Mesenchymal stem cell (in vitro differentiated cells and primary cell): Measurements from ENCODE around the gene RPL10.

Source experiments
- DNase-seq: peaks from one replicate; pipeline ENCODE4 v3.0.0-alpha.2; 2013
- H2AFZ ChIP-seq: one replicate; pipeline ENCODE4 v1.6.1; 2013; ENCODE audit warnings: low read depth, mild to moderate bottlenecking, control low read depth, inconsistent platforms, low read length, moderate library complexity
- H2AK5ac ChIP-seq: 2 replicates; pipeline ENCODE4 v1.6.1; 2013; ENCODE audit warnings: low read length, moderate library complexity, mild to moderate bottlenecking, inconsistent platforms; ENCODE audit not compliant: severe bottlenecking
- H2BK120ac ChIP-seq: one replicate; pipeline ENCODE4 v1.6.1; 2013; ENCODE audit warnings: low read depth, mild to moderate bottlenecking, inconsistent platforms, low read length, moderate library complexity
- H2BK12ac ChIP-seq, 2 experiments: one replicate each; pipeline ENCODE4 v1.6.1; 2013; ENCODE audit warnings: inconsistent platforms in 2 of 2, low read length in 2 of 2, mild to moderate bottlenecking in 2 of 2, moderate library complexity in 2 of 2, control low read depth in 1 of 2
- H2BK15ac ChIP-seq: one replicate; pipeline ENCODE4 v1.6.1; 2013; ENCODE audit warnings: mild to moderate bottlenecking, low read depth, inconsistent platforms; ENCODE audit not compliant: poor library complexity, severe bottlenecking
- H2BK5ac ChIP-seq: 2 replicates; pipeline ENCODE4 v1.6.1; 2013; ENCODE audit warnings: low read depth, mild to moderate bottlenecking, low read length, control low read depth, inconsistent platforms; ENCODE audit not compliant: poor library complexity, severe bottlenecking
- H3K14ac ChIP-seq, 2 experiments: one replicate each; pipeline ENCODE4 v1.6.1; 2013; ENCODE audit warnings: inconsistent platforms in 2 of 2, low read length in 2 of 2, control low read depth in 1 of 2, mild to moderate bottlenecking in 1 of 2, moderate library complexity in 1 of 2
- H3K18ac ChIP-seq, 2 experiments: one replicate each; pipeline ENCODE4 v1.6.1; 2013; ENCODE audit warnings: inconsistent platforms in 2 of 2, low read length in 2 of 2, control low read depth in 1 of 2, low read depth in 1 of 2, mild to moderate bottlenecking in 1 of 2
- H3K23ac ChIP-seq, 2 experiments: one replicate each; pipeline ENCODE4 v1.6.1; 2013; ENCODE audit warnings: inconsistent platforms in 2 of 2, low read length in 2 of 2, mild to moderate bottlenecking in 2 of 2, moderate library complexity in 2 of 2, control low read depth in 1 of 2
- H3K27ac ChIP-seq: 2 replicates; pipeline ENCODE4 v1.5.1; 2013; ENCODE audit warnings: mild to moderate bottlenecking, moderate library complexity, low read length, control low read depth, inconsistent platforms; ENCODE audit not compliant: poor library complexity, severe bottlenecking
- H3K27me3 ChIP-seq, 2 experiments: 2 replicates each; pipeline versions ENCODE4 v1.6.1 to v1.7.0; 2013; ENCODE audit warnings: low read length in 2 of 2, mild to moderate bottlenecking in 2 of 2, moderate library complexity in 2 of 2, control low read depth in 1 of 2, inconsistent platforms in 1 of 2; ENCODE audit not compliant: control insufficient read depth in 1 of 2, insufficient read depth in 1 of 2
- H3K36me3 ChIP-seq, 2 experiments: 2 replicates each; pipeline versions ENCODE4 v1.6.1 to v1.7.0; 2013; ENCODE audit warnings: low read length in 2 of 2, control low read depth in 1 of 2, inconsistent platforms in 1 of 2, low read depth in 1 of 2, mild to moderate bottlenecking in 1 of 2; ENCODE audit not compliant: insufficient read depth in 2 of 2, control insufficient read depth in 1 of 2
- H3K4ac ChIP-seq, 2 experiments: one replicate each; pipeline ENCODE4 v1.6.1; 2013; ENCODE audit warnings: inconsistent platforms in 2 of 2, low read length in 2 of 2, mild to moderate bottlenecking in 2 of 2, moderate library complexity in 2 of 2, control low read depth in 1 of 2, low read depth in 1 of 2
- H3K4me1 ChIP-seq: 2 replicates; pipeline ENCODE4 v1.6.1; 2013; ENCODE audit warnings: low read depth, low read length, control low read depth; ENCODE audit not compliant: control insufficient read depth, insufficient read depth
- H3K4me2 ChIP-seq: 2 replicates; pipeline ENCODE4 v1.6.1; 2013; ENCODE audit warnings: low read length, mild to moderate bottlenecking, inconsistent platforms; ENCODE audit not compliant: poor library complexity, severe bottlenecking
- H3K4me3 ChIP-seq, 2 experiments: 2 replicates each; pipeline versions ENCODE4 v1.5.1 to v1.7.0; 2013; ENCODE audit warnings: low read length in 2 of 2, mild to moderate bottlenecking in 2 of 2, control low read depth in 1 of 2, low read depth in 1 of 2; ENCODE audit not compliant: insufficient read depth in 1 of 2
- H3K79me1 ChIP-seq: replicated peaks from 2 replicates; pipeline ENCODE4 v1.6.1; 2013; ENCODE audit warnings: mild to moderate bottlenecking, control low read depth, low read length, inconsistent platforms; ENCODE audit not compliant: poor library complexity, severe bottlenecking
- H3K9ac ChIP-seq: 2 replicates; pipeline ENCODE4 v1.7.0; 2013; ENCODE audit warnings: mild to moderate bottlenecking, low read length, moderate library complexity
- H3K9me3 ChIP-seq: 2 replicates; pipeline ENCODE4 v1.7.0; 2013; ENCODE audit warnings: mild to moderate bottlenecking, low read length; ENCODE audit not compliant: control insufficient read depth
- H4K8ac ChIP-seq: one replicate; pipeline ENCODE4 v1.6.1; 2013; ENCODE audit warnings: inconsistent platforms, mild to moderate bottlenecking, low read length, moderate library complexity
- H4K91ac ChIP-seq: one replicate; pipeline ENCODE4 v1.6.1; 2013; ENCODE audit warnings: mild to moderate bottlenecking, low read length, inconsistent platforms
- WGBS: methylation state at CpG from one replicate; pipeline ENCODE4 v1.1.7; 2013; ENCODE audit warnings: mixed read lengths; 5-methylcytosine and 5-hydroxymethylcytosine counted together

RPL10 gene

DNA sequence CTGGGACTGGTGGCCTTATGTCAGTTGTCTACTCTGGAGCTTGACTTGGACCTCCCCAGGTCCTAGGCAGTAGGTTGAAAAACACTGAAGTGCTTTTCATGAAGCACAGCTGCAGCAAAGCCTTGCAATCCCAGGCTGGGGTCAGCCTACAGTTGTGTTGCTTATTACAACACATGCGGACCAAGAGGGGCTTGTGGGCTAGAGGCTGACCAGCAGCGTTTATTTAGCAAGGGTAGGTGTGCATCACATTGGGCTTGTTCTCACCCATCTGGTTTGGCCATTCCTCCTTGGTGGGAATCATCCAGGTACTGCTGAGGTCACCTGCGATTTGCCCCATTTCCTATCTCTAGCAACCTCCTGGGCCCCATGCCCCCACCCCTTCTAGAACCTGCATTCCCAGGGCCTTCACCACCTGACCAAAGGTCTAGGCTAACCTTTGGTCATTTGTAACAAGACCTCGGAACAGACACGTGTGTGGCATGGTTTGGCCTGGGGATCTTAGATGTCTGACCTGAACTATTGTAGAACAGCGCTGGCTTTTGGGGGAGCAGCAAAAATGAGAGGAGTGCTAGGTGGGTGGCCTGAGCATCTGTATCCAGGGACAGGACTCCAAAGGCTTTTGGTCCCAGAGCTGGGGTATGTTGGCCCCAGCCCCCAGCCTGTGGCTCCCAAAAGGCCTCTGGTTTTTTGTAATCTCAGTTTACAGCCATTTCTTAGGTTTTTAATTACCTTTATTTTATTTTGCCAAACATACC is 3.0 kb downstream of the RPL10 start:
- Histone ChIP-seq H3K4me1 (peaks cover 8% of the 10 kb centered on the region), H3K36me3 (peaks cover 32 to 46% of the 10 kb centered on the region in 2 experiments), H3K4me2 (no peak overlapping the region), H3K27me3 (no peaks in the 10 kb centered on the region), H2AK5ac (no peak overlapping the region), H2BK15ac (no peak overlapping the region), H3K27ac (no peak overlapping the region), H3K18ac (no peak overlapping the region), H3K4ac (no peak overlapping the region), H2BK5ac (no peak overlapping the region), H3K23ac (no peak overlapping the region), H3K4me3 (no peak overlapping the region), H2AFZ (no peak overlapping the region), H3K14ac (no peak overlapping the region), H3K9ac (peak overlapping the region; percentile 99), H4K91ac (no peak overlapping the region), H3K79me1 (no peaks in the 10 kb centered on the region), H3K9me3 (peaks cover 8% of the 10 kb centered on the region), H4K8ac (peak overlapping the region; percentile 28), H2BK120ac (no peak overlapping the region), H2BK12ac (no peak overlapping the region)
- WGBS, result 69% methylated on average over 6 of the region's 6 CpGs
- DNase-seq, result peak; percentile 70

GRCh38 chrX:154401918-154402621 is 3.9 kb downstream of the RPL10 start:
- DNase-seq, result peak; percentile 71
- Histone ChIP-seq H4K8ac (no peak overlapping the region), H3K4me2 (no peak overlapping the region), H3K27ac (no peak overlapping the region), H3K4me3 (no peak overlapping the region), H3K4ac (no peak overlapping the region), H2BK120ac (no peak overlapping the region), H2BK12ac (no peak overlapping the region), H2AK5ac (no peak overlapping the region), H3K36me3 (peaks cover 32 to 46% of the 10 kb centered on the region in 2 experiments), H3K27me3 (no peaks in the 10 kb centered on the region), H3K79me1 (no peaks in the 10 kb centered on the region), H2BK15ac (no peak overlapping the region), H2AFZ (no peak overlapping the region), H2BK5ac (no peak overlapping the region), H4K91ac (no peak overlapping the region), H3K9ac (no peak overlapping the region), H3K23ac (no peak overlapping the region), H3K14ac (no peak overlapping the region), H3K18ac (no peak overlapping the region), H3K4me1 (peaks cover 8% of the 10 kb centered on the region), H3K9me3 (peaks cover 8% of the 10 kb centered on the region)
- whole genome bisulfite sequencing, result 60% methylated on average over 3 of the region's 6 CpGs

GRCh38 chrX:154402622-154403127 is 4.5 kb downstream of the RPL10 start:
- Histone ChIP-seq H2AK5ac (no peak overlapping the region), H3K4me2 (no peak overlapping the region), H3K4me3 (no peak overlapping the region), H3K27me3 (no peaks in the 10 kb centered on the region), H2AFZ (no peak overlapping the region), H3K9ac (no peak overlapping the region), H4K8ac (peak overlapping the region; percentile 41), H2BK120ac (no peak overlapping the region), H2BK12ac (no peak overlapping the region), H3K23ac (no peak overlapping the region), H3K36me3 (peaks cover 32 to 46% of the 10 kb centered on the region in 2 experiments), H2BK5ac (no peak overlapping the region), H2BK15ac (no peak overlapping the region), H3K9me3 (peaks cover 8% of the 10 kb centered on the region), H3K4ac (no peak overlapping the region), H4K91ac (no peak overlapping the region), H3K79me1 (no peaks in the 10 kb centered on the region), H3K18ac (no peak overlapping the region), H3K27ac (no peak overlapping the region), H3K4me1 (peaks cover 8% of the 10 kb centered on the region), H3K14ac (no peak overlapping the region)
- DNase-seq, result peak; percentile 26
- WGBS, result 96% methylated on average over 16 of the region's 19 CpGs

DNA sequence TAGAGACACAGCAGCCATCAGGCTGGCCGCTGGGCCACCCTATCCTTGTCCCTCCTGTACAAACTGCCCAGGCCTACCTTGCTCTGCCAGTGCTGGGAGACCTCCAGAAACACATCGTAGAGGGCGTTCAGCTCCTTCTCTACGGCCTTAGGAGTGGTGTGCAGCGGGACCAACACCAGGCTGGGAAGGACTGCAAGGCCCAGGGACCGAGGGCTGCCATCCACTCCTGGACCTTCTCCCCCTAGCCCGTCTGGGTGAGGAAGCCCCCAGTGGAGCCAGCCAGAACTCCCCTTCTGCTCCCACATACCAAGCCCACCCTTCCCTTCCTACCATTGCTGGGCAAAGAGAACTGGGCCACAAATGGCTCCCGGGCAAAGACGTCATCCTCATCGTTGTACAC is 5.0 kb downstream of the RPL10 start:
- H2BK5ac ChIP-seq, result no peak overlapping the region
- no peak overlapping the region for H4K91ac ChIP-seq
- peaks cover 32 to 46% of the 10 kb centered on the region in 2 experiments for H3K36me3 ChIP-seq
- no peak overlapping the region for H3K23ac ChIP-seq
- no peak overlapping the region for H3K4ac ChIP-seq
- H3K4me1 ChIP-seq, result peaks cover 8% of the 10 kb centered on the region
- H2AFZ ChIP-seq, result no peak overlapping the region
- DNase-seq, result no peak
- no peak overlapping the region for H2BK12ac ChIP-seq
- H3K14ac ChIP-seq, result no peak overlapping the region
- H4K8ac ChIP-seq, result no peak overlapping the region
- no peaks in the 10 kb centered on the region for H3K27me3 ChIP-seq
- H3K4me2 ChIP-seq, result no peak overlapping the region
- H3K79me1 ChIP-seq, result no peaks in the 10 kb centered on the region
- no peak overlapping the region for H3K4me3 ChIP-seq
- no peak overlapping the region for H2BK120ac ChIP-seq
- H2BK15ac ChIP-seq, result no peak overlapping the region
- WGBS, result 70% methylated on average over 7 of the region's 10 CpGs
- H2AK5ac ChIP-seq, result no peak overlapping the region
- no peak overlapping the region for H3K18ac ChIP-seq
- no peak overlapping the region for H3K27ac ChIP-seq
- H3K9ac ChIP-seq, result no peak overlapping the region
- H3K9me3 ChIP-seq, result peaks cover 8% of the 10 kb centered on the region
